HepG2 (cell line): ENCODE data around the gene OLFM1. TPM values are rescaled to one million over a fixed set of nuclear protein-coding genes. Genes with fewer than 3 reads are reported as not detected.

ENCODE experiments used
- ATAC-seq: fragments of 200-7000 bp; cut with Tn5 transposase; 3 replicates; pipeline ENCODE4 v1.9.1; 2020; ENCODE audit warnings: mild to moderate bottlenecking, moderate library complexity
- BruUV-seq: library from RNA; stranded (reverse); fragments of 400-500 nt; replicated peaks from 2 replicates; lab custom pipeline; 2021; lab: Mats Ljungman, UMichigan
- CTCF ChIA-PET: fragments of 300-600 bp; formaldehyde crosslinking; extraction: SDS; loops from one replicate; lab custom pipeline; 2021; ENCODE audit warnings: low total read pairs, inconsistent platforms, low intra/inter-chr PET ratio; lab: Yijun Ruan, JAX
- POLR2A ChIA-PET: fragments of 350-600 bp; sonication (Branson Sonifier 250); formaldehyde crosslinking; loops from one replicate; lab custom pipeline; 2020; ENCODE audit warnings: antibody characterized with exemption, inconsistent platforms; lab: Yijun Ruan, JAX
- DNase-seq: peaks from one replicate; pipeline ENCODE4 v3.0.0-alpha.2; 2015; ENCODE audit warnings: low spot score
- FAIRE-seq: peaks from 3 replicates; lab custom pipeline; 2011; peaks lifted over from hg19 to GRCh38; lab: Jason Lieb, UNC
- H2AFZ ChIP-seq: one replicate; pipeline ENCODE4 v1.6.1; 2011; ENCODE audit warnings: low read length, inconsistent platforms
- H3K27ac ChIP-seq: fragments of 300-600 bp; 3 replicates; pipeline ENCODE4 v1.8.0; 2011; ENCODE audit warnings: mixed run types, mild to moderate bottlenecking, mixed read lengths, low read length, inconsistent platforms; ENCODE audit not compliant: insufficient read depth; ENCODE audit errors: extremely low read length
- H3K27me3 ChIP-seq, 2 experiments: fragments of 200-600 bp in 1 of 2; 2 replicates in 1 of 2; 3 replicates in 1 of 2; pipeline versions ENCODE4 v1.6.0 to v1.8.0; 2011; ENCODE audit warnings: low read length in 2 of 2, mild to moderate bottlenecking in 2 of 2, moderate library complexity in 2 of 2, inconsistent platforms in 1 of 2; ENCODE audit not compliant: insufficient read depth in 2 of 2, control insufficient read depth in 1 of 2
- H3K36me3 ChIP-seq, 2 experiments: fragments of 200-600 bp in 1 of 2; replicated peaks in 1 of 2; 2 replicates in 1 of 2; 3 replicates in 1 of 2; pipeline versions ENCODE4 v1.5.1 to v1.8.0; 2011; ENCODE audit warnings: low read length in 2 of 2, inconsistent platforms in 1 of 2; ENCODE audit not compliant: insufficient read depth in 2 of 2, control insufficient read depth in 1 of 2
- H3K4me1 ChIP-seq: 2 replicates; pipeline ENCODE4 v1.5.1; 2012; ENCODE audit warnings: low read length, inconsistent platforms; ENCODE audit not compliant: insufficient read depth
- H3K4me2 ChIP-seq: 2 replicates; pipeline ENCODE4 v1.6.0; 2011; ENCODE audit warnings: low read depth, low read length, inconsistent platforms
- H3K4me3 ChIP-seq, 3 experiments: fragments of 200-600 bp in 1 of 3; sonication (generic), shearing (Covaris generic) in 1 of 3; replicated peaks in 1 of 3; 2 replicates each; pipeline ENCODE4 v1.5.1; 2011 to 2016; ENCODE audit warnings: low read length in 3 of 3, inconsistent platforms in 2 of 3, low read depth in 2 of 3, mild to moderate bottlenecking in 2 of 3, control low read depth in 1 of 3, mixed read lengths in 1 of 3; ENCODE audit not compliant: insufficient read depth in 1 of 3
- H3K79me2 ChIP-seq: one replicate; pipeline ENCODE4 v1.6.1; 2011; ENCODE audit warnings: low read length, inconsistent platforms; ENCODE audit not compliant: insufficient read depth
- H3K9ac ChIP-seq: 2 replicates; pipeline ENCODE4 v1.6.0; 2011; ENCODE audit warnings: mild to moderate bottlenecking, low read depth, low read length, inconsistent platforms; ENCODE audit not compliant: insufficient read depth
- H3K9me3 ChIP-seq: 2 replicates; pipeline ENCODE4 v1.5.1; 2012; ENCODE audit warnings: mild to moderate bottlenecking, low read length
- H4K20me1 ChIP-seq: 2 replicates; pipeline ENCODE4 v1.6.0; 2011; ENCODE audit warnings: inconsistent platforms, mild to moderate bottlenecking, low read length, moderate library complexity; ENCODE audit not compliant: insufficient read depth
- ATM ChIP-seq: fragments of 450-650 bp; IDR thresholded peaks from 2 replicates; pipeline ENCODE4 v1.7.1; 2017; ENCODE audit warnings: mild to moderate bottlenecking, borderline replicate concordance
- MXI1 ChIP-seq: IDR thresholded peaks from 3 replicates; pipeline ENCODE4 v1.6.1; 2012; ENCODE audit warnings: low read depth, low read length, inconsistent platforms, borderline replicate concordance
- PHF20 ChIP-seq: sonication (generic); formaldehyde crosslinking; IDR thresholded peaks from 2 replicates; pipeline ENCODE4 v1.5.0; 2020; ENCODE audit warnings: mild to moderate bottlenecking, missing genetic modification reagents
- RNF219 ChIP-seq: sonication (generic); formaldehyde crosslinking; IDR thresholded peaks from 2 replicates; pipeline ENCODE4 v1.5.0; 2020; ENCODE audit warnings: mild to moderate bottlenecking, missing genetic modification reagents
- SOX13 ChIP-seq, 3 experiments: fragments of 450-650 bp in 1 of 3; sonication (generic) in 1 of 3; formaldehyde crosslinking in 1 of 3; IDR thresholded peaks in 2 of 3; conservative IDR thresholded peaks in 1 of 3; 2 replicates each; pipeline versions ENCODE4 v1.5.0 to v1.6.1; 2016 to 2020; ENCODE audit warnings: antibody characterized with exemption in 1 of 3, mild to moderate bottlenecking in 1 of 3, missing compliant biosample characterization in 1 of 3, missing genetic modification reagents in 1 of 3, moderate library complexity in 1 of 3
- ZBTB4 ChIP-seq: sonication (generic); formaldehyde crosslinking; IDR thresholded peaks from 2 replicates; pipeline ENCODE4 v1.4.0; 2020; ENCODE audit warnings: missing genetic modification reagents, mild to moderate bottlenecking, borderline replicate concordance
- ZFP36 ChIP-seq: fragments of 150-350 bp; IDR thresholded peaks from 2 replicates; pipeline ENCODE4 v1.6.1; 2018; ENCODE audit warnings: borderline replicate concordance, low read length, low read depth; ENCODE audit not compliant: partially characterized antibody
- ZNF318 ChIP-seq: sonication (generic); formaldehyde crosslinking; IDR thresholded peaks from 2 replicates; pipeline ENCODE4 v1.4.0; 2020; ENCODE audit warnings: mild to moderate bottlenecking, missing genetic modification reagents
- ZNF547 ChIP-seq: sonication (generic); formaldehyde crosslinking; IDR thresholded peaks from 2 replicates; pipeline ENCODE4 v1.5.1; 2020; ENCODE audit warnings: mild to moderate bottlenecking, missing genetic modification reagents
- ZNF746 ChIP-seq: sonication (generic); formaldehyde crosslinking; IDR thresholded peaks from 2 replicates; pipeline ENCODE4 v1.8.0; 2022; ENCODE audit warnings: mild to moderate bottlenecking, missing genetic modification reagents
- WGBS: methylation state at CpG from one replicate; pipeline ENCODE4 v1.1.6; 2017; ENCODE audit warnings: low lambda C conversion rate; 5-methylcytosine and 5-hydroxymethylcytosine counted together
- in situ Hi-C: cut with HindIII; loops from 2 replicates; pipeline ENCODE4 v1.10.0; 2017; ENCODE audit warnings: low pct_unique_long_range_greater_than_20kb; ENCODE audit not compliant: extremely low pct_ligation_motif_present
- intact Hi-C: fragments of 100-400 bp; cut with micrococcal nuclease; formaldehyde crosslinking; loops from one replicate; pipeline ENCODE4 v1.10.0; 2022; ENCODE audit not compliant: unreplicated experiment
- polyA plus RNA-seq, 8 experiments: library from polyadenylated mRNA; depleted of rRNA in 3 of 8; stranded (reverse) in 7 of 8; unstranded in 1 of 8; fragments of >200 nt; fragmentation: Illumina TruSeq in 4 of 8; extraction: Trizol in 4 of 8; gene quantifications; 2 replicates each; pipeline versions ENCODE4 v1.2.1 to v1.2.3, GENCODE V29; 2011 to 2016; ENCODE audit warnings: low read depth in 4 of 8, missing spikeins in 1 of 8, mixed read lengths in 1 of 8; ENCODE audit not compliant: insufficient read depth in 1 of 8
- total RNA-seq, 5 experiments: library from RNA; depleted of rRNA; stranded (reverse); fragments of >200 nt; fragmentation: Illumina TruSeq; extraction: Trizol; gene quantifications; 2 replicates each; pipeline ENCODE4 v1.2.3, GENCODE V29; 2016; ENCODE audit warnings: low read depth in 1 of 5

OLFM1 gene
- total and polyA plus RNA-seq, 2 of the 13 experiments (the other 11 are each of a cell fraction or from before 2014, with no cell fraction given), result not detected

- H3K4me1 ChIP-seq, result no peaks in the 10 kb centered on the region
- no peaks in the 10 kb centered on the region for H3K79me2 ChIP-seq
- in situ Hi-C loops (no loop called here), intact Hi-C loops (no loop called here)
- no peak overlapping the region for H2AFZ ChIP-seq
- ChIA-PET POLR2A (no interaction called here), CTCF (no interaction called here)
- H3K27ac ChIP-seq, result no peak overlapping the region
- WGBS, result 0% methylated on average over 5 of the region's 7 CpGs
- no TSS peak for BruUV-seq
- no peaks in the 10 kb centered on the region for H4K20me1 ChIP-seq
- FAIRE-seq (no peak), DNase-seq (no peak), ATAC-seq (no peak)
- H3K9ac ChIP-seq, result no peak overlapping the region
- H3K4me2 ChIP-seq, result no peak overlapping the region
- H3K4me3 ChIP-seq, result no peak overlapping the region
- H3K27me3 ChIP-seq, result peaks cover 3 to 61% of the 10 kb centered on the region in 2 experiments; a peak in 3 of 5 replicates
- no peaks in the 10 kb centered on the region for H3K36me3 ChIP-seq
- no peaks in the 10 kb centered on the region for H3K9me3 ChIP-seq
- TF ChIP-seq ZNF318 (CRISPR knock-in tag) (no peak), MXI1 (no peak), PHF20 (no peak), ZNF746 (CRISPR knock-in tag) (no peak), RNF219 (no peak), ZNF547 (CRISPR knock-in tag) (no peak), ZFP36 (no peak), SOX13 (IDR thresholded peaks at IDR 0.05) (no peak), SOX13 (CRISPR knock-in tag; conservative IDR thresholded peaks at IDR 0.05 in 1 of 2, IDR thresholded peaks at IDR 0.05 in 1 of 2) (no peak), ZBTB4 (CRISPR knock-in tag) (no peak), ATM (no peak)
Measured at GRCh38 chr9:135049460-135049859, 38.0 kb upstream of the OLFM1 start.
